ENCODE data around the gene HOXA4.

The HOXA4 gene

GRCh38 chr7:27157702-27158431 is 27.3 kb upstream of the HOXA4 start:
- no peak for DNase-seq

- no peak for DNase-seq
These were observed 26.6 kb upstream of the HOXA4 start for GRCh38 chr7:27156916-27157701.

GRCh38 chr7:27156508-27156898 is 25.9 kb upstream of the HOXA4 start, which contains the start of gene HOXA7:
Gene HOXA7 (minus strand): TSS chr7:27156675. CDS start chr7:27156545, 130 bp downstream.
- peak in 10 of 14 donors; percentile 50 to 78 (median 66) for DNase-seq

- peak in 1 of 14 donors; percentile 50 for DNase-seq
These were observed 25.4 kb upstream of the HOXA4 start for GRCh38 chr7:27155816-27156507.

GRCh38 chr7:27154901-27155815 is 24.6 kb upstream of the HOXA4 start:
- no peak for DNase-seq

- no peak for DNase-seq
These were observed 23.8 kb upstream of the HOXA4 start for GRCh38 chr7:27154369-27154768.

GRCh38 chr7:27153526-27153925 is 23.0 kb upstream of the HOXA4 start:
- DNase-seq: no peak

GRCh38 chr7:27152816-27153442 is 22.4 kb upstream of the HOXA4 start:
- DNase-seq: no peak

GRCh38 chr7:27151931-27152815 is 21.6 kb upstream of the HOXA4 start, which contains the start of gene HOXA3:
Gene HOXA3 (minus strand): TSS chr7:27152583. CDS start chr7:27110640, 41,943 bp downstream.
- no peak for DNase-seq

- no peak for DNase-seq
These were observed 20.9 kb upstream of the HOXA4 start for GRCh38 chr7:27151341-27151930.

- peak in 12 of 14 donors; percentile 24 to 93 (median 84) for DNase-seq
These were observed 20.2 kb upstream of the HOXA4 start for GRCh38 chr7:27150568-27151340.

- peak in 1 of 14 donors; percentile 70 for DNase-seq
These were observed 19.4 kb upstream of the HOXA4 start for GRCh38 chr7:27149842-27150567.

GRCh38 chr7:27148756-27149641 is 18.4 kb upstream of the HOXA4 start:
- no peak for DNase-seq

GRCh38 chr7:27148031-27148755 is 17.6 kb upstream of the HOXA4 start:
- no peak for DNase-seq

GRCh38 chr7:27147199-27148030 is 16.9 kb upstream of the HOXA4 start, which contains the start of gene HOXA6:
Gene HOXA6 (minus strand): TSS chr7:27147774. CDS start chr7:27147749, 25 bp downstream.
- peak in 8 of 14 donors; percentile 43 to 82 (median 66) for DNase-seq
